ENCODE measurements around the gene MKNK1.
A peak's percentile ranks its signal among the peaks of the same experiment; 100 is the strongest.

The MKNK1 gene

DNA sequence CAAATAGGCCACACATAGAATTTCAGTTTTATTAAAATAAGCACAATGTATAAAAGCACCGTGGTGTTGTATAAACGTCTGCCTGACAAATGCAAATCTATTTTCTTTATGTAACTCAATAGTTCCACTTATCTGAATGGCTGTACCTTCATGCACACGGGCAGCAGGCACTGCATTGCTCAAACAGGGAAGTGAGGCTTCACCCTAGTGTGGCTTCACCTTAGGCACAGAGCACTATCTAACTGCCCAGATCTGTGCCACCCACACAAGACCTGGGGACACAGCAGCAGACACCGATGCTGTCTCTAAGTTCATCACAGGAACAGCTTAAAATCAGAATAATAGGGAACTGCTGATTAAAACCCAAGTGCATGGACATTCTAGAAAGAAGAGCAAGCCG, 46.7 kb downstream of the MKNK1 start:
- DNase-seq, result no peak

DNA sequence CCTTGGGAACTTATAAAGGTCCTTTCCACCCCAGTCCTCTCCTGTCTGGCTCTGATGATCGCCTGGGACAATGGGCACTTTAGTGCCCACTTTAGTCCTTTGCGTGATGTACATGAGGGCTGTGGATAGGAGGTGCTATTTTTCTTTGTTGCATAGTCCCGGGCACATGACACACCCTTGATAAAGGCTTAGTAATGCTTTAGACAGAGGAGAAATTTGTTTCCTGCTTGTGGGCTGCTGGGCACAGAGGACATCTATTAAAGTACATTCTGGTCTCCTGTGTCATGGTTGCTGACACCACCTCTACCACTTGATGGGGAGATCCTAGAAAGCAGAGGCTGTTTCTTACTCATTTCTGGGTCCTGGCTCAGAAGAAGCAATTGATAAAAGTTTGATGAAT, 47.2 kb downstream of the MKNK1 start:
- no peak for DNase-seq

DNA sequence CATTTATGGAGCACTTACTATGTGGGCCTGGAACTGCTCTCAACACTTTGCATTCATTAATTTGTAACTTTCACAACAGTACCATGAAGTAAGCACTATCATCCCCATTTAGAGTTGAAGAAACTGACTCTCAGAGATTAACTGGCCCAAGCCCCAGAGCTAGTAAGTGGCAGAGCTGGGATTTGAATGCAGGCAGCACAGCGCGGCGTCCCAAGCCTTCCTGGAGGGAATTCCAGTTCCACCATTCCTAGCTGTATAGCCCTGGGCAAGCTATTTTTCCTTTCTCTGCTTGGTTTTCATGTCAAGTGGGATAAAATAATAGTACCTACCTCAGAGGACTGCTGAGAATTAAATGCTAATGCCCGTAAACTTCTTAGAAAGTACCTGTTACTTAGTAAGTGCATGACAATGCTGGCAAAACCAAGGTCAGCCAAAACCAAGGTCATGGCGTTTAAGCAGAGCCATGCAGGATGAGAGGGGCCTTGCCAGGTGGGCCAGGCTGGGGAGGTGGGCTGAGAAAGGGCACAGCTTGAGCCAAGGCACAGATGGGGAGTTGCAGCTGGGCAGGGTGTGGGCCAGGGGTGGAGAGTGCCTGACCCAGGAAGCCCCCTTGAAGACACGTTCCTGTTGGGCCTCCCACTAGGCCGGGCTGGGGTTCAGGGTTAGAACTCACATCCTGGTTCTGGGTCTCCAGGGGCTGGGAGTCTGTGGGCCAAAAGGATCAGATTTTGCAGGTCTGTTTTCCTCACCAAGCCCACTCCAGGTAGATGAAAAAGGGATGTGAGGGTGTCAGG, 48.0 kb downstream of the MKNK1 start:
- DNase-seq, result no peak

DNA sequence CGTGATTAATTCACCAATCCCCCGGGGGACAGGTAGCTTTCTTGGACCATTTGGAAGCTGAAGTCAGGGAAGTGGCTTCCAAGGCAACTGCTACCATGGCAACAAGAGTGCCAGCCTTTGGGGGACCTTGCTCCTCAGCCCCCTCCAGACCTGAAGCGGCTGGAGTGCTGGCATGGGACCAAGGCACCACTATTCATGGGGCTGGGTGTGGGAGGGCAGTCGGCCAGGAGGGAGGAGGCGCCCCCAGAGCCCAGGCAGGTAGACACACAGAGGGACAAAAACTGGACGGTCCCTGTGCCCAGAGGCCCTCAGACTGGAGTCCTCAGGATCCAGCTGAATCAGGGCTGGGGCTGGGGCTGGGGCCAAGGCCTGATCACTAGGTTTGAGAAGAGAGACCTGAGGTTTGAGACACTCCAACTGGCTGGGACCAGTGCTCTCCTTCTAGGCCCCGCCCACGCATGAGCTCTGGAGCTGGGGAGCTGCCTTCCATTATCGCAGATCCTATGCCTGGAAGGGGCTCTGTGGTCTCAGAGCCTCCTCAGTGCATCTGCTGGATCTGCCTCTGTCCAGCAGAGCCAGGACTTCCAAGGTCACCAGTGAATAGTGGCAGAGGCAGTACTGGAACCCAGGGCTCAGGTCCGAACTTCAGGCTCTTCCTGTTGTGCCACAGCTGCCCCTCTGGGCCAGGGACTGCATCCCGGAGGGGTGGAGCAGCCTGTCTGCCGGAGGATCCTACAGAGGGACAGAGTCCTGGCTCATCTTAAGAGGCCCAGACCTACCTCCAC, 49.3 kb downstream of the MKNK1 start:
- DNase-seq, result no peak

DNA sequence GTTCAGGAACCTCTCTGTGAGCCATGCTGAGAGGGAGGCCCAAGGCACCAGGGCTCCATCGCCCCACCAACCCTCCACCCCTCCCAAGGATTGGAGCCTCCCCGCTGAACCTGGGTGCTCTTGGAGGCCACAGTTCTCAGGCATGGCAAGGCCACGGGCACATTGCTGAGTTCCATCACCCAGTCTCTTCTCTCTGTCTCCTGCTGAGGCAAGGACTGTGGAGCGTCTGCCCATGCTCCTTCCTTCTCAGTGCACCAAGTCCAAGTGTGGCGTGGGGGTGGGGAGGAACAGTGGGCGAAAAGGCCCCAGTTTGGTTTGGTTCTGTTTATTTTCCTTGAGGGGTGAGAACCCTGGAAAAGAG, 49.9 kb downstream of the MKNK1 start:
- DNase-seq, result no peak

DNA sequence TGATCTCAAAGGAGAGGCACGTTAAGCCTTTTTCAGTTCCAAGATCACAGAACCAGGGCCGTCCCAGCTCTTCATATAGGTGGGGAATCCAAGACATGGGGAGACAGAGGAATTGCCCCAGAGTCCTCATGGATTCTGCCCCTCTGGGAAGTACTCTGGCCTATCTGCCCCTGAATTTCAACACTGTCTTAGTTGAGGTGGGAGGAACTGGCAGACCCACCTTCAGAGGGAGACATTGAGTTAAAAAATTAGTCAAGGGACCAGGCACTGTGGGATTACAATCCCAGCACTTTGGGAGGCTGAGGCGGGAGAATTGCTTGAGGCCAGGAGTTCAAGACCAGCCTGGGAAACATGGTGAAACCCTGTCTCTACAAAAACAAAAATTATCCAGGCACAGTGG, 50.6 kb downstream of the MKNK1 start:
- no peak for DNase-seq

DNA sequence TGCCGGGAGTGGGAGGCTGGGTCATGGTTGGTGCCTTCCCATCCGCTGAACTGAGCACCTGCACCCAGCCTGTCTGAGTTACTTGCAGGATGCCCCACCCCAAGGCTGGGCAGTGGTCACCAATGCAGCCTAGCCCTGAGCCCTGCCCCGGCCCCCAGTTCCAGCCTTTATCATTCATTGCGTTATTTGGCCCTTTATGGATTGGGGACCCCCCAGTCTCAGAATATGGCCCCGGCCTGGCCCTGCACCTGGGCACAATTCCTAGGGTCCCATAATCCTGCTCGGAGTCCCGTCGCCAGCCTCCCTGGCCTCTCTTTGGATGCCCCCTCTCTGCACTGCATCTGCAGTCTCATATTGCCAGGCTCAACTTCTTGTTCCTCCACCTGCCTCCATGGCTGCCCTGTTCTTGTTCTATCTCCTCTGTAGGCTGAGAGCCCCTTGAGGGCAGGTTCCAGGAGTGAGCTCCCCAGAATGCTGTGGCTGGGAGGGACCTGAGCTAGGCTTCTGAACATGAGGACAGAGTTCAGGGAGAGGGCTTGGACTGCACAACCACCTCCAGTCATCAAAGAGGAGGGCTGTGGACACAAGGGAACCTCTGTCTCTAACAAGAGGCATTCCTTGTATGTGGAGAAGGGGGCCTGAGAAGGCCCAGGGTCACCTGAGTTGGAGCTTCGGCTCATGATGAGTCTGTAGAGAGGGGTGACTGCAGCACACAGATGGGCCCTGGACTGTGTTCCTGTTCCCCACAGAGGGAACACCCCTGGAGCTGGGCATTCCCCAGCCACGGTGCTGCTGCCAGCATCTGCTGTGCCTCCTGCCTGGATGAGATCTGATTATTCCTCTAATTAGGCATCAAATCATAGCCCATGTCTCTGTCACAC, 51.5 kb downstream of the MKNK1 start:
- no peak for DNase-seq

DNA sequence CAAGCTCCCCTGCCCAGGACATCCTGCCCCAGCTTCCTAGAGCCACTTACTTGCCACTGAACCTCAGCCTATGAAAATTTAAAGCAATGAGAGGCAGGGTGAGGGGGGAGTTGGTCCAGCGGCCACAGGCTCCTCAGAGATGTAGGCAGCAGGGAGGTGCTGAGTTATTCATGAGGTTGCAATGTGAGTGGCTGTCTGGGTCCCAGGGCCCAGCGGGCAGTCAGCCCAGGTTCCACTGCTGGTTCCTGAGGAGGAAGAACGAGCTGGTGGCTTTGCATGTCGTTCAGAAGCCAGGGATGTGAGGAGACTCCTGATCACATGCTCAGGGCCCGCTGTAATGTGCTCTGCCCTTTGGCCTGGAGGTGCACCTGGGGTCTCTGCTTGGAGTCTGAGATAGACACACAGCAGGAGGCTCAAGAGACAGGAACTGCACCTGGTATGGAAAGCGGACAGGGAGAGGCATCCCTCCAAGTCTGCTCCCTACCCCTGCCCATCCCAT, 52.4 kb downstream of the MKNK1 start, which contains the start of gene KNCN:
KNCN (minus strand) TSS at position 51 of the 499 bp plus-strand sequence. CDS start 432 bp downstream, outside the sequence.
- no peak for DNase-seq

DNA sequence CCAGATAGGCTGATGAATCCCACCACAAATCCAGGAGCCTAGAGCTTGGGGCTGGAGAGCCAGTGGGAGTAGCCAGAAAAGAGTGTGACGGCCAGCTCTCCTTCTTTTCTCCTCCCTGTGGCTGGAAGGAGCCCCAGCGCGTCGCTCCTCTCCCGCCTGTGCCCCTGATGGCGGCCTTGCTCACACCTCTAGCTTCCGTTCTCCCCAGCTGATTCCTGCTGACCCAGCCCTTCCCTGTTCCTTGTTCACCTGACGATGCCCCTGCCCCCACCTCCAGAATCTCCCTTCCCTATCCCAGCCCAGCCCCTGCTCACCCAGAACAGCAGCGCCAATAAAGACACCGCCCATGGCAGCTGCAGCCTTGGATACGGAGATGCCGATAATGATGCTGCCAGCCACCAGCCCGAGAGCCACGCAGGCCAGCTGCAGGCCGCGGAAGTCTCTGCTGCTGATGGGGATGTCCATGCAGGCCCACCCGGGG, 53.3 kb downstream of the MKNK1 start:
- no peak for DNase-seq

DNA sequence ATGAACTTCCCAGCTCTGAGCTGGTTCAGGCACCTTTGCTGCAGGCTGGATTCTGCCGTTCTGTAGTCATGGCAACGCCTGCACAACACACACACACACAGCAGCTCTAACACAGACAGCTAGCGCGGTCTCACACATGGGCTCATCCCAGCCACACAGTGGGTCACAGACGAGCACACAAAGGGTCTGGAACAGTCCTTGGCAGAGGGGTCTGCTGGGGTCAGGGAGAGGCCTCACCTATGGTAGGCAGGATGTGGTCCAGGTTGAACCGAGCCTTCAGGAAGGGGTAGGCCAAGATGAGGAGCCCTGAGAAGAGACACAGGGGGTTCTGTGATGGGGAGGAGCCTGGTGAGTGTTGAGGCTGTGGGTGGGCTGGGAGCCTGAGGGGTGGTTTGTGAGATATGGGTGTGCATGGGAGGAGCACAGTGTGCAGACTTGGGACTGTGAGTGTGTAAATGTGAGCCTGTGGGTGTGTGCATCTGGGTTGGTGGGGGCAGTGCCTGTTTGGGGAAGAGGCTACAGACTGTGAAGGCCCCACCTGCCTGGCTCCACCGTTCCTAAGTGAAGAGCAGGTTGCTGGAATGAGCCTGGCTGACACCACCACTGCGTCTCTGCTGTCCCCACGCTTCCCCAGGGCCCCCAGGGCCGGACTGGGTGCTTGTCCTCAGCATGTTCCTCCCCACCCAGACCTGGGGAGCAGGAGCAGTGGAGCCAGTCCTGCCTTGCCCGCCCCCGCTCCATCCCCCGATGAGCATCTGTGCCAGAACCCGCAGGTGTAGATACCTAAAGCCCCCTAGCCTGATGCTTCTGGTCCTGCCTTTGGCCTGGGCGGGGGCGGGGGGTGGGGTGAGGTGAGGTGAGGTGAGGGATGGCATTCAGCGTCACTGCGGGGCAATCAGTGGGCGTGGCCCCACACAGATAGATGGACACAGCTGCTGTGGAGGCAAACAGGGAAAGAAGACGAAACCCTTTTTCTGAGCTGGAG, 54.1 kb downstream of the MKNK1 start:
- DNase-seq, result peak; percentile 11

DNA sequence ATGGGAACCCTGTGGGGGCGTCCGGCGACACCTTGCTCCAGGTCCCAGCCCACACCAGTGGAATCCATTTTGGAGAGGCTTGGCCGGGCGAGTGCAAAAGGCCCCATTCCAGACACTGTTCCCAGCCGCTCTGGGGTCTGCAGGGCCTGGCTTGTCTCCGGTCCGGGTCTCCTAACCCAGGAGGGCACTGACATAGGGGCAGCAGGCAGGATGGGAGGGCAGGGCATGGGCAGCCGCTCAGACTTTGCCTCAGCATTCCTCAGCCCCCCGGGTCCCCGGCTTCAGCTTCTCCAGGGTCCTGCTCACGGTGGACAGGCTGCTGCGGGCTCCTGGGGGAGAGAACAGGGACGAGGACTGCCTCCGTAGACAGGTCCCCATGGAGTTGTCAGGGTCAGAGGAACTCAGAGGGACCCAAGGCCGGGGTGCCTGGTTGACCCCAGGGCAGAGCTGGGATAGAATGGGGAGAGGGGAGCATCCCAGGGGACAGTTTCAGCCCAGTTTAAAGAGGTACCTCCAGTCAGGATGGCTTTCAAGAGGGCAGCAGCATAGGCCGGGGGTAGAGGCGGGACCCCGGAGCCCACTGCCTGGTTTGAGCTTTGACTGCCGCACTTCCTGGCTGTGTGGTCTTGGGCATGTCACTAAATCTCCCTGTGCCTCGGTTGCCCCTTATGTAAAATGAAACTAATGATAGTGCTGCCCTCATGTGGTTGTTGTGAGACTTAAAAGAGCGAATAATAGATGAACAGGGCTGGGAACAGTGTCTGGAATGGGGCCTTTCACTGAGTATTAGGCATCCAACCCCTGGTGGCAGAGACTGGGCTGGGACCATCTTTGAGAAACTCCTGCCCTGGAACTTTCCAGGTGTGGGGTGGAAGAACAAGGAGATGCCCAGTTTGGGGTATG, 56.3 kb downstream of the MKNK1 start:
- DNase-seq, result no peak

DNA sequence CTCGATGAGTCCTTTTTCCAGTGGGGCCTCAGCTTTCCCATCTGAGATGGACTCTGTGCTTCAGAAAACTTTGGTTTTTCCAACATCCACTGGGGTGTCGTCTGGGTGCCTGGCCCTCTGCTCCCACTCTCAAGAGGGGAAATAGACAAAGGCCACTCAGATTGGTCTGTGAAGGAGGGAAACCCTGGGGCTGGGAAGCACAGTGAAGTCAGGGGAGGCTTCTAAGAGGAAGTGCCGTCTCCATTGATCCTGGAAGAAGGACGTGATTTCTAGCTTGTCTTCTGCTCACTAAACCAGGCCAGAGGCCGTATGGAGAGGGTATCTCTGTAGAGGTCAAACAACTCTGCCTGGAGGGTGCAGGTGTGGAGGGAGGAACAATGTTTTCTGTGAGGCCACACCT, 57.9 kb downstream of the MKNK1 start:
- DNase-seq, result no peak

DNA sequence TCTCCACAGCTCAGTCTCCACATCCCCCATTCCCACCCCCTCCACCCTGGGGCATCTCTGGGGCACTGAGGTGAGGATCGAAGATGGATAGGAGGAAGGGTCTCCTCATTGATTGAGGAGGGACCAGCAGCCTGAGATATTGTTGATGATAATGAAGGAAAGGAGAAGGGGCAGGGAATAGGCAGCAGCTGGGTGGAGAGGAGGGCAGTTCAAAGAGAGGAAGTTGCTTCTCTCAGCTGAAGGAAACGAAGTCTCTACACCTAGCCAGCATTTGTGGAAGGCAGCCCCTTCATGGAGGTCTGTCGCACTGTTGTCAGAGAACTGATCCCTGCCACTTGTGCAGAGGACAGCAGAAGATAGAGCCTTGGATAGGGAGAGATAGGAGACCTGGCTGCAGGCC, 58.3 kb downstream of the MKNK1 start:
- DNase-seq, result no peak

DNA sequence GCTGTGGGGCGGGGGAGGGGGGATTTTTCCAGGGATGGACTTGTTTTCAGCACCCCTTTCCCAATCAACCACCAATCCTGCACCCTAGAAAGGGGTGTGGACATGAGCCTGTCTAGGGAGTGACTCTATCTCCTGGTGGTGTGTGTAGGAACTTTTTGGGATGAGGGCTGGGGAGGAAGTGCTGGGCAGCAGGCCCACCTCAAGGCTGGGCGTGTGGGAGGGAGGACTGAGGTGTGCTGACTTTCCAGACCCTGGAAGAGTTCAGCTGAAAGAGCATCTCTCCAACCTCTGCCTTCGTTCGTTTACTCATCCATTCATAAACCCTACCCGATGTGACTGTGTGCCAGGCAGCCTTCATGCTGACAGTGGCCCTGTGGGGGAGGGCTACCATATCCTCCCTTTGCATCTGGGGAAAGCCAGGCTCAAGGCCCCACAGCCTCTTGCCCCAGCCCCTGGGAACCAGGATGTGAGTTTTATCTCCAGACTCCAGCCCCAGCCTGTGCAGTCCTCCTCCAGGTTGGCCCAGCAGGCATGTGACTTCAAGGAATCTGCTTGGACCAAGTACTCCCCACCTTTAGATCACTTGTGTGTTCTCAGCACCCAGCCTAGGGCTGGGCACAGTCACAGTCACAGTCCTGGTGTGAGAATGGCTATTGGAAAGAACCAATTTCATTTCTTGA, 59.4 kb downstream of the MKNK1 start:
- no peak for DNase-seq

DNA sequence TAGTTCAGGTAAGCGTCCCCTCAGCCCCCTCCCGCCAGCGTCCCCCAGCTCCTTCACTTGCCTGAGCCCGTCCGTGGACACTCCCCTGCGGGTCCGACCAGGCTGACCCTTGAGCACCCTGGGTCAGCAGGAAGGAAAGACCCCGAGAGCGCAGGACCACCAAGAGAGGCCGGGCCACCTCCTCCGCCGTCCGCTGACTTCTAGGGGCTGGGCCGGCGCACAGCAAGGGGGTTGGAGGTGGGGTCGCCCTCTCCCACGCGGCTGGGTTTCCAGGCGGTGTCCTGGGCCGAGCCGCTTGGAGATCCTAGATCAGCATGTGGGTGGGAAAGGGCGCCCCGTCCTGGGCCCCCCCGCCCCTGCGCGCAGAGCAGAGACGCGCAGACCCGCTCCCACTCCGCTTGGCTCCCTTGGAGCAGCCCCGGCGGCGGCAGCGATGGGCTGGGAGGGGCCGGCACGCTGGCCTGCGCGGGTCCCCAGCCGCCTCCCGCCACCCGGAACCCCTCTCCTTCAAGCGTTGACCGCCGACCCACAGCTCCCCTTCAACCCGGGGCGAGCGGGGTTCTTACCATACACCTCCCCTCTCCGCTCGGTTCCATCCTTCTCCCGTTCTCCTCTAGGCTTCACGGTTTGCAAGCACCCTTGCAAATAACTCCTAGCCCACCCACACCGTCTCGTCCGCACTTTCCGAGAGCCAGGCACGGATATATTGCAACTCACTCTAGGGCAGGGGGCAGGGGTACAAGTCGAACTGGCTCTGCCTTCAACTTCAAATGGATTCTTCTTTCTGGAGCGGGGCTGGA, 60.1 kb downstream of the MKNK1 start:
- no peak for DNase-seq

DNA sequence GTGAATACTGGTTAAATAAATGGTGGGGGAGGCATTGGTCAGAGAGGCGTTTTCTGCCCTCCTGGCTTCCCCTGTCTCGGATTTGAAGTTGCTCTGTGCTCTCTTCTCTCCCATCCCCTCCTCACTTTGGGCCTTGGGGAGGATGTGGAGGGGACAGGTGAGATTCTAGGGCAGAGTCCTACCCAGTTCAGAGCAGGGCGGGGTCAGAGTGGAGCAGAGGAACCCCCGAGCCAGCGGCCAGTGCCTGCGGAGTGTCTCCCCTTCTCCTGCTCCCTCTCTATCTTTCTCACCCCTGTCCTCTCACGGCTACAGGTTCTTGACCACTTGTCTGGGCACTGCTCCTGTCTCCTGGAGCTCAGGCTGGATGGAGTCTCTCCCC, 60.7 kb downstream of the MKNK1 start:
- no peak for DNase-seq

DNA sequence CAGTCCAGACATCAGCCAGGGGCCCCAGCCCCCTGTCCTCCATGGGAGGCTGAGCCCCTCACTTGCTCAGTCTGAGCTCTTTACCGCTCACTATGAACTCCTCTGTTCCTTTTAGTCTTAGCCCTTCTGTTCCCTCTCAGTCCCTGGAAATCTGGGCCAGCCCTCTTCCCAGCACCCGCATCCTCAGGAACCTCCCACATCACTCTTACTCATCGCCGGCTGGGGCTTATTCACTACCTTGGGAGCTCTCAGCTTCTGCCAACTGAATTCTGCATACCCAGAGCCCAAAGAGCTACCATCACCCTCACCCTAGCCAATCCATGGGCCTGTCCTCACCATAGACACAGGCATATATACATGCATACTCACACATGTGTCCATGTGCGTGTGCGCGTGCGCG, 64.1 kb downstream of the MKNK1 start:
- no peak for DNase-seq

DNA sequence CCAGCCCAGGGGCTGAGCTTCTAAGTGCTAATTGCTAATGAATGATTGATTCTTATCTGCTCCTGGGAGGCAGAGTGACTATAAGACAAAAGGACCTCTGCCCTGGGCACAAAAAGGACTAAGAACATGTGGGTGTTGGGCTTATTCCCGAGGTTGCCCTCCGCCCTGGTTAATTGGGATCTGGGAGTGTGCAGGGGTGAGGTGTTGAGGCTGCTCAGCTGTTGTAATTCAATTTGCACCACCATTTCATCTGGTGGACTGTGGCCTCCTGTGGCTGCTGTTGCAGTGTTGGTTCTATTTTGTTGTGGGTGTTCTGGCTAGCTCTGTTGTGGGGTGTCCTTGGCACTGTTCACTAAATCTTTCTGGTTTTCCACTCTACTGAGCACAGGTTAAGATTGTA, 65.9 kb downstream of the MKNK1 start:
- DNase-seq, result no peak

DNA sequence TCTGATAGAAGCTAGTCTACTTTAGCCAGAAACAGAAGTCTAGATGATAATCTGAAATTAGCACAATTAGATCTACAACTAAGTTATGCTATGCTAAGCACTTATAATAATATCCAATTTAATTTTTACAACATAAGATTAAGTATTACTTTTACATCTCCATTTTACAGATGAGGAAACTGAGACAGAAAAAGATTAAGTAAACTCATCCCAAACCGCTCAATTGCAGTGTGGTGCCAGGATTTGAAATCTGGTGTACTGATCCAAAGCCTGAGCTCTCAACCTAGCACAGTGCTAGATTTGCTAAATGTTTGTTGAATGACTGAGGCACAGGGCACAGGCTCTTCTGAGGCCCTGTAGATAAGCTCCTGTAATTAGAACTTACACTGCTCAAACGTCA, 66.4 kb downstream of the MKNK1 start:
- no peak for DNase-seq

Data from activated effector memory CD4-positive, alpha-beta T cell treated with Interleukin-2 at 50 U/mL for 16 hours (primary cell).